NCI-H1417 (cell line): ENCODE data around the gene AHDC1.

ENCODE experiments used
- DNase-seq, 3 experiments: peaks; one replicate each; lab custom pipeline; 2025; lab: John Stamatoyannopoulos, UW

The AHDC1 gene

GRCh38 chr1:27584453-27584852 is 19.5 kb downstream of the AHDC1 start:
- no peak for DNase-seq

GRCh38 chr1:27583479-27583878 is 20.5 kb downstream of the AHDC1 start:
- no peak for DNase-seq

- DNase-seq = no peak
These were observed 22.1 kb downstream of the AHDC1 start for GRCh38 chr1:27581823-27582243.

- peak in 2 of 3 experiments; percentile 47 to 68 for DNase-seq
These were observed 26.3 kb downstream of the AHDC1 start for GRCh38 chr1:27577504-27578188.

GRCh38 chr1:27576806-27577227 is 27.1 kb downstream of the AHDC1 start:
- DNase-seq = no peak

- DNase-seq = peak in 1 of 3 experiments; percentile 59
These were observed 28.1 kb downstream of the AHDC1 start for GRCh38 chr1:27575840-27576331.

- peak; percentile 65 to 89 (median 80) for DNase-seq
These were observed 28.8 kb downstream of the AHDC1 start for GRCh38 chr1:27574871-27575831.

GRCh38 chr1:27574001-27574781 is 29.8 kb downstream of the AHDC1 start:
- DNase-seq = no peak

- DNase-seq = peak in 2 of 3 experiments; percentile 30 to 56
These were observed 31.1 kb downstream of the AHDC1 start for GRCh38 chr1:27572679-27573426.

GRCh38 chr1:27572019-27572678 is 31.8 kb downstream of the AHDC1 start:
- DNase-seq = no peak

- peak; percentile 24 to 79 (median 32) for DNase-seq
These were observed 32.4 kb downstream of the AHDC1 start for GRCh38 chr1:27571439-27572018.

GRCh38 chr1:27570784-27571183 is 33.2 kb downstream of the AHDC1 start:
- DNase-seq = no peak

- DNase-seq = no peak
These were observed 33.6 kb downstream of the AHDC1 start for GRCh38 chr1:27570356-27570755.

- no peak for DNase-seq
These were observed 34.2 kb downstream of the AHDC1 start for GRCh38 chr1:27569506-27570291.

- no peak for DNase-seq
These were observed 34.9 kb downstream of the AHDC1 start for GRCh38 chr1:27569088-27569460.

- peak in 2 of 3 experiments; percentile 21 to 94 for DNase-seq
These were observed 35.5 kb downstream of the AHDC1 start for GRCh38 chr1:27568300-27569087.

- DNase-seq = no peak
These were observed 36.0 kb downstream of the AHDC1 start for GRCh38 chr1:27567971-27568299.

- DNase-seq = peak in 2 of 3 experiments; percentile 21 to 56
These were observed 36.8 kb downstream of the AHDC1 start for GRCh38 chr1:27567146-27567526.
